HepG2 (cell line): Measurements from ENCODE around the gene MIA3. TPM values are rescaled to one million over a fixed set of nuclear protein-coding genes. Genes with fewer than 3 reads are reported as not detected.

Source experiments
- FOSL1 ChIP-seq: sonication (generic); formaldehyde crosslinking; IDR thresholded peaks from 2 replicates; pipeline ENCODE4 v1.9.0; 2021; ENCODE audit warnings: missing genetic modification reagents, borderline replicate concordance
- GATAD1 ChIP-seq: IDR thresholded peaks from 2 replicates; pipeline ENCODE4 v1.6.1; 2016; ENCODE audit warnings: missing genetic modification reagents, missing compliant biosample characterization
- IRX3 ChIP-seq: sonication (generic); formaldehyde crosslinking; IDR thresholded peaks from 2 replicates; pipeline ENCODE4 v1.8.1; 2023; ENCODE audit warnings: mild to moderate bottlenecking, low read depth, missing genetic modification reagents, borderline replicate concordance
- MED13 ChIP-seq: sonication (generic); formaldehyde crosslinking; IDR thresholded peaks from 2 replicates; pipeline ENCODE4 v1.5.0; 2020; ENCODE audit warnings: missing genetic modification reagents
- MXI1 ChIP-seq: IDR thresholded peaks from 3 replicates; pipeline ENCODE4 v1.6.1; 2012; ENCODE audit warnings: low read depth, low read length, inconsistent platforms, borderline replicate concordance
- RBAK ChIP-seq: sonication (generic); formaldehyde crosslinking; IDR thresholded peaks from 2 replicates; pipeline ENCODE4 v1.5.1; 2020; ENCODE audit warnings: mild to moderate bottlenecking, missing genetic modification reagents
- REPIN1 ChIP-seq: sonication (generic); formaldehyde crosslinking; IDR thresholded peaks from 2 replicates; pipeline ENCODE4 v1.8.0; 2022; ENCODE audit warnings: missing genetic modification reagents, low read depth, mild to moderate bottlenecking, borderline replicate concordance
- ZFP36L2 ChIP-seq: sonication (generic); formaldehyde crosslinking; IDR thresholded peaks from 2 replicates; pipeline ENCODE4 v1.4.0; 2020; ENCODE audit warnings: missing genetic modification reagents
- ZNF282 ChIP-seq: fragments of 450-650 bp; IDR thresholded peaks from 2 replicates; pipeline ENCODE4 v1.6.1; 2018; ENCODE audit not compliant: partially characterized antibody
- ZNF337 ChIP-seq: sonication (generic); formaldehyde crosslinking; IDR thresholded peaks from 2 replicates; pipeline ENCODE4 v1.5.1; 2020; ENCODE audit warnings: missing genetic modification reagents, low read depth, mild to moderate bottlenecking, borderline replicate concordance
- ZNF780A ChIP-seq: sonication (generic); formaldehyde crosslinking; IDR thresholded peaks from 2 replicates; pipeline ENCODE4 v1.8.0; 2022; ENCODE audit warnings: mild to moderate bottlenecking, missing genetic modification reagents, moderate library complexity
- polyA plus RNA-seq, 8 experiments: library from polyadenylated mRNA; depleted of rRNA in 3 of 8; stranded (reverse) in 7 of 8; unstranded in 1 of 8; fragments of >200 nt; fragmentation: Illumina TruSeq in 4 of 8; extraction: Trizol in 4 of 8; gene quantifications; 2 replicates each; pipeline versions ENCODE4 v1.2.1 to v1.2.3, GENCODE V29; 2011 to 2016; ENCODE audit warnings: low read depth in 4 of 8, missing spikeins in 1 of 8, mixed read lengths in 1 of 8; ENCODE audit not compliant: insufficient read depth in 1 of 8
- total RNA-seq, 5 experiments: library from RNA; depleted of rRNA; stranded (reverse); fragments of >200 nt; fragmentation: Illumina TruSeq; extraction: Trizol; gene quantifications; 2 replicates each; pipeline ENCODE4 v1.2.3, GENCODE V29; 2016; ENCODE audit warnings: low read depth in 1 of 5
- TF ChIP-seq, protein P1 (sequence below): sonication (generic); formaldehyde crosslinking; IDR thresholded peaks from 2 replicates; pipeline ENCODE4 v1.4.0; 2020; ENCODE audit warnings: mild to moderate bottlenecking, missing genetic modification reagents
- TF ChIP-seq, protein P2 (sequence below): sonication (generic); formaldehyde crosslinking; IDR thresholded peaks from 2 replicates; pipeline ENCODE4 v1.5.1; 2020; ENCODE audit warnings: mild to moderate bottlenecking, missing genetic modification reagents
- TF ChIP-seq, protein P3 (sequence below): sonication (generic); formaldehyde crosslinking; IDR thresholded peaks from 2 replicates; pipeline ENCODE4 v1.5.1; 2020; ENCODE audit warnings: missing genetic modification reagents, mild to moderate bottlenecking, borderline replicate concordance

The MIA3 gene
- total and polyA plus RNA-seq, 2 of the 13 experiments (the other 11 are each of a cell fraction or from before 2014, with no cell fraction given), result 45.6 to 48.7 TPM

DNA sequence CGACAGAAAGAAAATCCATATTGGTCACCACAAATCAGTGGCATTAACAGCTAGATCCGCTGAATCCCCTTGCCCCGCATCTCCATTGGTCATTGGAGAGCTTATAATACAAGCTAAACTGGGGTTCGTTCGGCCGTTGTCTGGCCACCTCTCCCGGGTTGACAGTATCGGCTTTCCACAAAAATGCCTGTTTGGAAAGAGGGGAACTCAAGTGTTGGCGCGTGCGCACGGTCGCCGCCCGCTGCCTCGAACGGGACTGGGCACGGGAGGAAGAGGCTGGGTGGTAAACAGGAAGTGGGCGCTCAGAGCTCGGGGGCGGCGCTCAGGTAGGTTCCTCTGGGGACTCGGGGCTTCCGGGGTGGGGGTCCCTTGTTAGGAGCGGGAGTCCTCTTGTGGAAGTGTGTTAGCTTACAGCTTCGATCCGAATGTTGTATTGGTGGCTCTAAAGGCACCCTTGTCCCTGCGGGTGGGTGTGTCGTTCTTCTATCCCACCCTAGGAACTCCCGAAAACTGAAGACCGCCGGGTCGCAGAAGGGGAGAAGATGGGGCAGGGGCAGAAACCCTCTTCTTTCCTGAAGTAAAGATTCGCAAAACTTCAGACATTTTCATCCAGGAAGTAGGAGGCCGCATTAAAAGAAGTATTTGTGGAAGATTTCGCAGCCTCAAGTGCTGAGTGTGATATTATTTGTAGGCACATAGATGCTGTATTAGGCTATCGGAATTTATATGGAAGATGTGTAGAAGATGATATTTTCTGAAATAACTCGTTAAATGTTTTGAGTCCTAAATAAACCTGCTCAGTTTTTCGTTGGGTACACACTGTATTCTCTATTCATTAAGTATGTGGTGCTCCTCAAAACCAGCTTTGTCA is 95.4 kb downstream of the MIA3 start (continued):
- TF ChIP-seq, protein P1, sequence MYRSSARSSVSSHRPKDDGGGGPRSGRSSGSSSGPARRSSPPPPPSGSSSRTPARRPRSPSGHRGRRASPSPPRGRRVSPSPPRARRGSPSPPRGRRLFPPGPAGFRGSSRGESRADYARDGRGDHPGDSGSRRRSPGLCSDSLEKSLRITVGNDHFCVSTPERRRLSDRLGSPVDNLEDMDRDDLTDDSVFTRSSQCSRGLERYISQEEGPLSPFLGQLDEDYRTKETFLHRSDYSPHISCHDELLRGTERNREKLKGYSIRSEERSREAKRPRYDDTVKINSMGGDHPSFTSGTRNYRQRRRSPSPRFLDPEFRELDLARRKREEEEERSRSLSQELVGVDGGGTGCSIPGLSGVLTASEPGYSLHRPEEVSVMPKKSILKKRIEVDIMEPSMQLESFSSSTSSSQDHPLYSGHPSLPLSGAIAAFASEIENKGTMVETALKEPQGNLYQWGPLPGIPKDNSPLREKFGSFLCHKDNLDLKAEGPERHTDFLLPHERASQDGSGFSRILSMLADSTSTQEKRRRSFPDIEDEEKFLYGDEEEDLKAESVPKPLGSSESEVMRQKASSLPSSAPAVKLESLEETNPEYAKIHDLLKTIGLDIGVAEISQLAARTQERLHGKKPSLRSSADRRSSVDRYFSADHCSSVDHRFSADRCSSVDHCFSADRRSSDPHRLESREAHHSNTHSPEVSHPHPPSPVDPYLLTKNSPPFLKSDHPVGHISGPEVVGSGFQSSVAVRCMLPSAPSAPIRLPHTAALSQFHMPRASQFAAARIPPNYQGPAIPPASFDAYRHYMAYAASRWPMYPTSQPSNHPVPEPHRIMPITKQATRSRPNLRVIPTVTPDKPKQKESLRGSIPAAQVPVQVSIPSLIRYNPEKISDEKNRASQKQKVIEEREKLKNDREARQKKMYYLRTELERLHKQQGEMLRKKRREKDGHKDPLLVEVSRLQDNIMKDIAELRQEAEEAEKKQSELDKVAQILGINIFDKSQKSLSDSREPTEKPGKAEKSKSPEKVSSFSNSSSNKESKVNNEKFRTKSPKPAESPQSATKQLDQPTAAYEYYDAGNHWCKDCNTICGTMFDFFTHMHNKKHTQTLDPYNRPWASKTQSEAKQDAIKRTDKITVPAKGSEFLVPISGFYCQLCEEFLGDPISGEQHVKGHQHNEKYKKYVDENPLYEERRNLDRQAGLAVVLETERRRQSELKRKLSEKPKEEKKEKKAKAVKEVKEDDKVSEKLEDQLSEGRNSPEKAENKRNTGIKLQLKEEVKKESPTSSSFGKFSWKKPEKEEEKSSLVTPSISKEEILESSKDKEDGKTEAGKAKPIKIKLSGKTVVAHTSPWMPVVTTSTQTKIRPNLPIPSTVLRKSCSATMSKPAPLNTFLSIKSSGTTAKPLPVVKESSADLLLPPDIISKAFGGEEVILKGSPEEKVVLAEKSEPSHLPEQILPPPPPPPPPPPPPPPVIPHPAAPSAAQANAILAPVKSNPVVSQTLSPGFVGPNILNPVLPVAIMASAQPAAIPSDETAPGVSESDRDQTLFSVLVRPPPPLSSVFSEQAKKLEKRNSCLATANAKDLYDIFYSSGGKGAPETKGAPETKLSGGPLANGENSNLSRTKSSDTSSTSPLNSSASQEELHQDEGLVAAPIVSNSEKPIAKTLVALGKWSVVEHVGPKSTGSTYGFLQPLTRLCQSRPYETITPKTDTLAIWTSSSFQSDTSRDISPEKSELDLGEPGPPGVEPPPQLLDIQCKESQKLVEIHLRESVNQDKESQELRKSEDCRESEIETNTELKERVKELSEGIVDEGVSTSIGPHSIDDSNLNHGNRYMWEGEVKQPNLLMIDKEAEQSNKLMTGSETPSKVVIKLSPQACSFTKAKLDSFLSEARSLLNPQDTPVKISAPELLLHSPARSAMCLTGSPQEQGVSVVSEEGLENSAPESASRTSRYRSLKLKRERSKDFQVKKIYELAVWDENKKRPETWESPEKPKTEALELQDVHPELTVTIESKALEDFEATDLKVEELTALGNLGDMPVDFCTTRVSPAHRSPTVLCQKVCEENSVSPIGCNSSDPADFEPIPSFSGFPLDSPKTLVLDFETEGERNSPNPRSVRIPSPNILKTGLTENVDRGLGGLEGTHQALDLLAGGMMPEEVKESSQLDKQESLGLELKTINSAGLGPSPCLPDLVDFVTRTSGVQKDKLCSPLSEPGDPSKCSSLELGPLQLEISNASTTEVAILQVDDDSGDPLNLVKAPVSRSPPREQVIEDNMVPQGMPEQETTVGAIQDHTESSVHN (CRISPR knock-in tag), result no peak
- no peak for TF ChIP-seq IRX3 (CRISPR knock-in tag)
- no peak for TF ChIP-seq ZFP36L2 (CRISPR knock-in tag)
- TF ChIP-seq, protein P2, sequence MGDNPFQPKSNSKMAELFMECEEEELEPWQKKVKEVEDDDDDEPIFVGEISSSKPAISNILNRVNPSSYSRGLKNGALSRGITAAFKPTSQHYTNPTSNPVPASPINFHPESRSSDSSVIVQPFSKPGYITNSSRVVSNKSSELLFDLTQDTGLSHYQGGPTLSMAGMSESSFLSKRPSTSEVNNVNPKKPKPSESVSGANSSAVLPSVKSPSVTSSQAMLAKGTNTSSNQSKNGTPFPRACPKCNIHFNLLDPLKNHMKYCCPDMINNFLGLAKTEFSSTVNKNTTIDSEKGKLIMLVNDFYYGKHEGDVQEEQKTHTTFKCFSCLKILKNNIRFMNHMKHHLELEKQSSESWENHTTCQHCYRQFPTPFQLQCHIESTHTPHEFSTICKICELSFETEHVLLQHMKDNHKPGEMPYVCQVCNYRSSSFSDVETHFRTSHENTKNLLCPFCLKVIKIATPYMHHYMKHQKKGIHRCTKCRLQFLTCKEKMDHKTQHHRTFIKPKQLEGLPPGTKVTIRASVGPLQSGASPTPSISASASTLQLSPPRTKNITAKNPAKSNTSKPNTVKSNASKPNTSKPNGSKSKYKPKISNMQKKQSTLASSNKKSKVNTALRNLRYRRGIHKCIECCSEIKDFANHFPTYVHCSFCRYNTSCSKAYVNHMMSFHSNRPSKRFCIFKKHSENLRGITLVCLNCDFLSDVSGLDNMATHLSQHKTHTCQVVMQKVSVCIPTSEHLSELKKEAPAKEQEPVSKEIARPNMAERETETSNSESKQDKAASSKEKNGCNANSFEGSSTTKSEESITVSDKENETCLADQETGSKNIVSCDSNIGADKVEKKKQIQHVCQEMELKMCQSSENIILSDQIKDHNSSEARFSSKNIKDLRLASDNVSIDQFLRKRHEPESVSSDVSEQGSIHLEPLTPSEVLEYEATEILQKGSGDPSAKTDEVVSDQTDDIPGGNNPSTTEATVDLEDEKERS (CRISPR knock-in tag), result peak; percentile 45; the same call in 1 of the 2 replicates
- TF ChIP-seq ZNF282, result no peak
- no peak for TF ChIP-seq FOSL1 (CRISPR knock-in tag)
- TF ChIP-seq, protein P3, sequence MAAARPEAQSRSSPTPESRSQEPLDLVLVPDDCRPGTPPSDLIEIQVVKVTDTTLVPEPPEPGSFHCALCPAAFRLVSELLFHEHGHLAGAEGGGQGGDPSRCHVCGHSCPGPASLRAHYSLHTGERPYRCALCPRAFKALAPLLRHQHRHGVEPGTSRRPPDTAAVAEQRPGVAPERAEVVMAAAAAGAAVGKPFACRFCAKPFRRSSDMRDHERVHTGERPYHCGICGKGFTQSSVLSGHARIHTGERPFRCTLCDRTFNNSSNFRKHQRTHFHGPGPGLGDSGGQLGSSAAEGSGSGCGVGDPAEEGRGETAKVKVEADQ (CRISPR knock-in tag), result peak; percentile 67; the same call in 1 of the 2 replicates
- TF ChIP-seq REPIN1 (CRISPR knock-in tag), result no peak
- peak; percentile 67; the same call in 1 of the 3 replicates for TF ChIP-seq MXI1
- TF ChIP-seq ZNF337, result no peak
- peak; percentile 84 for TF ChIP-seq GATAD1 (CRISPR knock-in tag)
- no peak for TF ChIP-seq RBAK (CRISPR knock-in tag)
- no peak for TF ChIP-seq MED13 (CRISPR knock-in tag)
- no peak for TF ChIP-seq ZNF780A (CRISPR knock-in tag)
